GM21381 (cell line): ENCODE data around the gene RALGAPA2.
A peak's percentile ranks its signal among the peaks of the same experiment; 100 is the strongest.

Experiments
- ATAC-seq: cut with Tn5 transposase; IDR thresholded peaks from one replicate; pipeline ENCODE4 v1.9.1; 2021; ENCODE audit warnings: mild to moderate bottlenecking, moderate library complexity; ENCODE audit not compliant: unreplicated experiment

The RALGAPA2 gene

GRCh38 chr20:20712474-20713243, at the start of gene RALGAPA2:
RALGAPA2 (minus strand) TSS chr20:20712644; CDS start chr20:20712480, 164 bp downstream.
- peak; percentile 93 for ATAC-seq

GRCh38 chr20:20761301-20761700, 48.9 kb upstream of the RALGAPA2 start:
- no peak for ATAC-seq

DNA sequence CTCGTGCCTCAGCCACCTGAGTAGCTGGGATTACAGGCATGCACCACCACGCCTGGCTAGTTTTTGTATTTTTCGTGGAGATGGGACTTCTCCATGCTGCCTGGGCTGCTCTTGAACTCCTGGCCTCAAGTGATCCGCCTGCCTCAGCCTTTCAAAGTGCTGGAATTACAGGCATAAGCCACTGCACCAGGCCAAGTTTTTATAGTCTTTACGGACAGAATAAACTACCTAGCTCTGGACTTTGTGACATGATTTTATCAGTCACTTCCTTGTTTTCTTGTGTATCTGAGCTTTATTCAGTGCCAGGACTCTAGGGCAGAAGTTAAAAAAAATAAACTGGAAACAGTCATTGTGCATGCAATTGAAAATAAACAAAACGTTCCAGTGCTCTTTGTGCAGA, 46.7 kb upstream of the RALGAPA2 start:
- no peak for ATAC-seq

- no peak for ATAC-seq
These were observed 43.4 kb upstream of the RALGAPA2 start for GRCh38 chr20:20755674-20756319.

DNA sequence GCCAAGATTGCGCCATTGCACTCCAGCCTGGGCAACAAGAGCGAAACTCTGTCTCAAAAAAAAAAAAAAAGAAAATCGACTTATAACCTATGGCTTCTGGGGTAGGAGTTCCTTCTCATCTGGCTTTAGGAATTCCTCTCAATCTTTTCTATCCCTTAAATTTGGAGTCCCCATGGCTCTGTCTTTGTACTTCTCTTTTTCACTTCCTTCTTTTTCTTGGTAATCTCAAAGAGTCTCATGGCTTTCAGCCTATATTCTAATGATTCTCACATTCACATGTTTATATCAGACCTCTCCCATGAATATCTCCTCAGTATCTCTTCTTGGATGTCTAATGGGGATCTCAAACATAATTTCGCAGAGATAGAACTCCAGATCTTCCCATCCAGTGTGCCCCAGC, 42.8 kb upstream of the RALGAPA2 start:
- ATAC-seq, result no peak

DNA sequence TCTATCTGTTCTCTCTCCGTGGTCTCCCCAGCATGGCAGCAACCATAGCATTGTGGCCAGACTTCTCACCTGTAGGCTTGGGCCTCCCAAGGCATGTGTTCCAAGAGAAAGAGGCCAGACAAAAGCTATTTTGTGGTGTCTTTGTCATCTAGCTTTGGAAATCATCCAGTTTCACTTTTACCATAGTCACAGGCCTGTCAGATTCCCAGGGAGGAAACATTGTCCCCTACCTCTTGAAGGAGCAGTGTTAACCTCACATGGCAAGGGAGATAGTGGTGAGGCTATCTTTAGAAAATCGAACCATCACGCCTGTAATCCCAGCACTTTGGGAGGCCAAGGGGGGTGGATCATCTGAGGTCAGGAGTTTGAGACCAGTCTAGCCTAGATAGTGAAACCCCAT, 42.3 kb upstream of the RALGAPA2 start:
- ATAC-seq, result no peak

DNA sequence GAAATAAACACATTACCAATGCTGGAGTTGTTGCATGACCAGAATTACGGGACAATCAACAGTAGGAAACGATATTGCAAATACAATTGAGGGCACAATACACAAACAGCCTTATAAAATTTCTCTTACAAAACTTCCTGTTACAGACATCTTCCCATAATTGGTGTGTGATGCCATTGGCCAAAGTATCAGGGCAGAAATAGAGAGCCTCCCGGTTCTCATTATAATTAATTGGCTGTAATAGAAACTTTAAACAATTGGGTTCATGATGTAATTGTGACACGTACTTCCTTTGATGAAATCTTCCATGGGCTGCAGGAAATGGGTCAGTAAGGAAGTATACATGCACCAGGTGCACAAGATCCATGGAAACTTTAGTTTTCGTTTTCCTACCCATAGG, 40.3 kb upstream of the RALGAPA2 start:
- ATAC-seq, result no peak

GRCh38 chr20:20747298-20747697, 34.9 kb upstream of the RALGAPA2 start:
- no peak for ATAC-seq

DNA sequence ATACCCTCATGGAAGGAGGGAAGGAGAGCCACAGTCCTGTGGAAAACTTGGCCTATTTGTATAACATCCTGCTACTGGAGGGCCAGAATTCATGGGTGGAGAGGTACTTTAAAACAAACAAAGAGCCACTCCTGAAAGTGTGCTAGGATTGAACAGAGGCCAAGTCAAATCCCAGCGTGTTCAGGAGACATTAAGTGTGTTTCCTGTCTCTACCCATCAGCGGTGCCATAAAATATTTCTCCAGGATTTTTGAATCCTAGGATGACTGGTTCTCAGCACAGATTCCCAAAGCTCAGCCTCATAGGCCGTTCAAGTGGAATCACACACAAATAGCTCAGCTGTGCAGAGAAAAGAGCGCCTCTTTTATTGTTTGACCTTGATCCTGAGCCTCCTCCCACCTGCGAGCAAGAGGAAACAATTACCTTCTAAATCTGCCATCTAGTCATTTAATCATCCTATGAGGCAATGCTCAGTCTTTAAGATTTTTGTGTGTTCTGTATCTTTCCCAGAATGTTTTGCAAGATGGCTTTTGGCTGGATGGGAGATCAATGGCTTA, 31.8 kb upstream of the RALGAPA2 start:
- ATAC-seq, result no peak

DNA sequence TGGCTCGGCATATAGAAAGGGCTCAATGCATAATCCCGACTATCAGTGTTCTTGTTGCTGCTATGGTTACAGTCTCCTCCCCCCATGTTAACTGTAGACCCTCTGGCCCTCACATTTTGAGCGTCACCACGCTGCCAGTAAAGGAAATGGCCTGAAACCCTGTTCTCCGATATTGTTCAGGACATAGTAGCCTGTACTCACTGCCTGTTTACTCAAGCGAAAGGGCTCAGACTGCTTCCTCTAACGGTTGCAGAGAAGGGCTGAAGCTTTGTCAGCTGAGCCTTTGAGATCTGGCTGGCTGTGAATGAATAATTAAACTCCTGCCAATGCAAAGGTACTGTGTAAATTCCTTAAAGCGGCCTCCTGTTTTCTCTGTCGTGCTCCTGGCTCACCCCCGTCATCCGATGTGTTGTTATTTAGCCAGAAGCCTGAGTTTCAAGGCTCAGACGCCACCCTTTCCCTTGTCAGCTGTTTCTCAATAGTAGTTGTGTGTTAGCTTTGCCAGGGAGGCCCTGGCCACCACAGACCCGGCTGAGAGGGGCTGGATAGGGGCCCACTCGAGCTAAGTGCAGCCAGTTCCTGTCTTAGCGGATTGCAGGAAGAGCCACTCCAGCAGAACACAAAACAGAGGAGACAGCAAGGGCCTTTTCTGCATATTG, 31.2 kb upstream of the RALGAPA2 start:
- no peak for ATAC-seq

- ATAC-seq, result no peak
These were observed 28.9 kb upstream of the RALGAPA2 start for GRCh38 chr20:20741087-20742045.

- ATAC-seq, result no peak
These were observed 28.1 kb upstream of the RALGAPA2 start for GRCh38 chr20:20740541-20740940.

DNA sequence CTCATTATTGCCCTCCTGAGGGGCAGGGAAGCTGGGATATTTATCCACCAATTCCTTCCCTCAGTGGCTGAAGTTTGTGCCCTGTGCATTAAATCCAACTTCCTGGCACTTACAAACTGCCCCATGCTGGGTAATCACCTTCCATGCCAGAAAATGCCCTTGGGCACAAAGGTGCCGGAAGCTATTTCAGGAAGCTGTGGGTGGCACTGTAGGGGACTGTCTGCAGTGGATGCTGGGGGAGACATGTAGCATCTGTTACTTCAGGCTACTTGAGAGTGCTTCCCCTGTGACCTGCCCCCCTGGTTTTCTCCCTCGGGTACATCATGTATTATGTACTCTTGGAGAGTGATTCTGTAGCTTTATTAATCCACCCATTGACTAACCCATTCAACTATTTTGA, 24.7 kb upstream of the RALGAPA2 start:
- no peak for ATAC-seq

DNA sequence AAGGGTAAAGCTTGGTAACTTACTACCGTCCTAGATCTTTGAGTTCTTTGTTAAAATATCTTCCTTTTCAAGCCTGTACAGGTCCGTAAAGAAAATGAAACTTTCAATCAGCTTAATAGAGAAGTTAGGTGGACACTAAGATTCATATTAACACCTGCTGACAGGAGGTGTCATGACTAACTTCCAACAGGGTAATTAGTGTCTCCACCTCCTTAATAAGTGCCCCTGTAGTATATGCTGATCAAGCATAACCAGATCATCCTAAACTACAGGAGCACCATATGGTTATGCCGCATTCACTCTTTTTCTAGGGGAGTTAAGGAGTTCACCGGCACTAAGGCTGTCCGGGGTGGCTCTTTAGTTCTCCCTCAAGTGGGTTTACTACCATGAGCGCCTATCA, 23.9 kb upstream of the RALGAPA2 start:
- no peak for ATAC-seq

- peak; percentile 46 for ATAC-seq
These were observed 22.1 kb upstream of the RALGAPA2 start for GRCh38 chr20:20734475-20734948.

DNA sequence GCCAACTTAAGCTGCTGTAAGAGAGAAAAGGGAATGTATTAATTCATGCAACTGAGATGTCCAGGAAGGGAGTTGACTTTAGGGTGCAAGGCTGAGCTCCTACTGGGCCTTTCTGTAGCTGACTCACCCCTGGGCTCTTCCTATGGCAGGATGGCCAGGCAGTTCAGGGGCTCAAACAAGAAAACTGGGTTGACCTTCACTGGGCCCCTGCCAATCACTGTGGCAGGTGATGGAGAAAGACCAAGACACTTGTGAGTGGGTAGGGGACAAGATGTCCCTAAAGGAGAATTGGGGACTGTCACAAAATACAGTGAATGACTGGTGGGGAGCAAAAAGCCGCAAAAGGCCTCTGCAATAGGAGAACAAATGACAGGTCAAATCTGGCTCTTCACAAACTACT, 21.5 kb upstream of the RALGAPA2 start:
- ATAC-seq, result no peak

DNA sequence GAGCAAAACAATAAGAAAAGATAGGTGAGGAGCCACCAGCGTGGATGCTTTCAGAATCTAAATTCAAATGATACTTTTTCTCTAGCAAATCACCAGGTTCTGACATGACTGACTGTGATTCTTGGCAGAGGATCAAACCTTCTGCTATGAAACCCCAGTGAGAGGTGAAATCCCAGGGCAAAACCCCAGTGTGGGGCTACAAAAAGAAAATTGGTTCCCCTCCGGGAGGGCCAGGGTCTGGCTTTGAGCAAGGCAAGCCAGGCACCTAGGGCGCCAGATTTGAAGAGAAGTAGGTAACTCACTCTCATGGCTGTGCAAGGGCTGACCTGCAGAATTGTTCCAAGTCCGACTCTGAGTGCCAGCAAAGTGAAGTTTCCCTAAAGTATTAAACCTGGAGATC, 20.2 kb upstream of the RALGAPA2 start:
- no peak for ATAC-seq

DNA sequence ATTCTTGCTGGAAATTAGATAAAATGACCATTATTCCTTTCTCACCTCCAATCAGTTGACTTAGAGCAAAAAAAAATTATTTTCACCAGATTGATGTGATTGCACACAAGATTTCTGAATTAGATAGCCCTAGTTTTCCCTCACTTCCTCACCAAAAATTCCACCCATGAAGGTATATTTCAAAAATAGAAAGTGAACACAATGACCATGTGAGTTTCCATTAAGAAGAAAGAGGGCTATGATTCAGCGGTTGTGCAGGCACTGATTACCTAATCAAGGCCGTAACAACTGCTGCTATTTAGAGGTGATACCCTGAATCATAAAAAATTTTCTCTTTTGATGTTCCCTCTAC, 19.5 kb upstream of the RALGAPA2 start:
- ATAC-seq, result no peak

DNA sequence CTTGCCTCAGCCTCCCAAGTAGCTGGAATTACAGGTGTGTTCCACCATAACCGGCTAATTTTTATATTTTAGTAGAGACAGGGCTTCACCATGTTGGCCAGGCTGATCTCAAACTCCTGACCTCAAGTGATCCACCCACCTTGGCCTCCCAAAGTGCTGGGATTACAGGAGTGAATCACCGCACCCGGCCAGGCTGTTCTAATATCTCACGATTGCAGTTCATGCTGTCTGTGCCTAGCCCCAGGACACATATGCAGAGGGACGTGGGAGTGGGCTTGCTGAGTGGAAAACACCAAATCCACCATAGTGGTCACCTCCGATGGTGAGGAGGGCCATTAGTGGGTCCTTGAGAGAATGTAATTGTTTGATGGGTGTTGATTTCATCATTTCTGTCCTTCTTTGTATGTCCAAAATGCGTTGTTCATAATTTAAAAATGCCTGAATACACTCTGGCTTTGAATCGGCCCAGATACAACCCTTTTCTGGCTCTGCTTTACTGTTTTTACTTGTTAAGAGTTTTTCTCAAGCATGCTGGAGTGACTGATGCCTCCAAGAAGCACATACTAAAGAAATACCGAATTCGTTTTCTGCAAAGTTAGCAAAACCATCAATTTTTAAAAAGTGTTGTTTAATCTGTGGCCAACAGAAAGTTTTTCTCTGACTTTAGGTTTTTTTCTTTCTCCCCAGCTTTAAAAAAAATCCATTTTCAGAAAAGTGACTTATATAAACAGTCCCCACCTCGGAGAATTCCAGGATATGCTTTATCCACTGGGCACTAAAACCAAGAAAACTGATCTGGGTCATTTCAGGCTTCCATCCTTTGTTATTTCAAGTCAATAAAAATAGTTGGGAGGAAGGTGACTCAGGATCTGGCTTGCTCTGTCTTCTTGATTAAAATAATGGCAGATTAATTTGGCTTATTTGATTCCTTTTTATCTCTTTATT, 18.8 kb upstream of the RALGAPA2 start:
- no peak for ATAC-seq
